Thoracic aorta (tissue), 2 donors: ENCODE data around the gene FBXL4. TPM values are rescaled to one million over a fixed set of nuclear protein-coding genes. Genes with fewer than 3 reads are reported as not detected.

Source experiments
- ATAC-seq: fragments of 150-250 bp; one replicate; pipeline ENCODE4 v1.8.0; 2017; ENCODE audit warnings: low read depth; ENCODE audit not compliant: insufficient number of reproducible peaks, low FRiP score
- DNase-seq: peaks from one replicate; pipeline ENCODE4 v3.0.0-alpha.2; 2020; ENCODE audit warnings: low spot score
- H3K27ac ChIP-seq, 2 donors: fragments of 200-600 bp; sonication (generic); 1 replicate in 1 of 2; 2 replicates in 1 of 2; pipeline ENCODE4 v1.5.1; 2016; ENCODE audit warnings: mild to moderate bottlenecking in 2 of 2, moderate library complexity in 2 of 2
- H3K27me3 ChIP-seq: fragments of 200-600 bp; sonication (generic); replicated peaks from 2 replicates; pipeline ENCODE4 v1.6.0; 2016; ENCODE audit warnings: mild to moderate bottlenecking; ENCODE audit not compliant: insufficient read depth
- H3K36me3 ChIP-seq: fragments of 200-600 bp; sonication (generic); one replicate; pipeline ENCODE4 v1.5.1; 2016
- H3K4me1 ChIP-seq, 2 donors: fragments of 200-600 bp; sonication (generic); 1 replicate in 1 of 2; 2 replicates in 1 of 2; pipeline versions ENCODE4 v1.5.1 to v1.6.0; 2016; ENCODE audit warnings: low read depth in 2 of 2, mild to moderate bottlenecking in 1 of 2; ENCODE audit not compliant: control insufficient read depth in 1 of 2
- H3K4me3 ChIP-seq: fragments of 200-600 bp; sonication (generic); 2 replicates; pipeline ENCODE4 v1.5.1; 2016; ENCODE audit warnings: mild to moderate bottlenecking
- H3K9me3 ChIP-seq: fragments of 200-600 bp; sonication (generic); 2 replicates; pipeline ENCODE4 v1.5.1; 2016
- total RNA-seq, 2 donors: library from RNA; depleted of rRNA; stranded (reverse); fragments of >200 nt; gene quantifications; one replicate each; pipeline versions ENCODE4 v1.1.0 to v1.2.3, GENCODE V29; 2016
- TF ChIP-seq, protein P1 (sequence below): fragments of 200-600 bp; sonication (generic); IDR thresholded peaks from one replicate; pipeline ENCODE4 v1.5.1; 2019; ENCODE audit warnings: antibody characterized with exemption

The FBXL4 gene
- total RNA-seq, 2 donors from 2014 or later: 18.3 to 31.7 TPM

DNA sequence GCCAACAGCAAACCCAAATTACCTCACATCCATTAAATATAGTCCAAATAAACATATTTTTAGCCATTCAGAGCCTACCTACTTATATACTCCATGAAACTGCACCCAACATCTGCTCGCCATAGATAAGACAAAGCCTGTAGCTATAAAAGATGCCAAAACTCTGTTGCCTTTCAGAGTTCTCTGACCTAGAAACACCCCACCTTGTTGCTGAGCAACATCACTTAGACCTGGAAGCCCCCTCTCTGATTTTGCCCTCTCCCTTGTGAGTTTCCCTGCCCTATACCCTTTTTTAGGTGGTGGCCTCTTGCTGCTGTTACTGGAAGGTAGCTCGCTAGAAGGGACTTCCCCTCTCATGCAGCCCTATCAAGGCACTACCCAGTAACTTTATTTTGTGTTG is 27.7 kb upstream of the FBXL4 start:
- ATAC-seq (no peak), DNase-seq (no peak)
- Histone ChIP-seq H3K27ac (no peak overlapping the region), H3K27me3 (no peaks in the 10 kb centered on the region), H3K4me1 (peaks cover 3 to 59% of the 10 kb centered on the region in 2 donors), H3K4me3 (no peak overlapping the region), H3K9me3 (no peaks in the 10 kb centered on the region), H3K36me3 (no peaks in the 10 kb centered on the region)
- TF ChIP-seq, protein P1, sequence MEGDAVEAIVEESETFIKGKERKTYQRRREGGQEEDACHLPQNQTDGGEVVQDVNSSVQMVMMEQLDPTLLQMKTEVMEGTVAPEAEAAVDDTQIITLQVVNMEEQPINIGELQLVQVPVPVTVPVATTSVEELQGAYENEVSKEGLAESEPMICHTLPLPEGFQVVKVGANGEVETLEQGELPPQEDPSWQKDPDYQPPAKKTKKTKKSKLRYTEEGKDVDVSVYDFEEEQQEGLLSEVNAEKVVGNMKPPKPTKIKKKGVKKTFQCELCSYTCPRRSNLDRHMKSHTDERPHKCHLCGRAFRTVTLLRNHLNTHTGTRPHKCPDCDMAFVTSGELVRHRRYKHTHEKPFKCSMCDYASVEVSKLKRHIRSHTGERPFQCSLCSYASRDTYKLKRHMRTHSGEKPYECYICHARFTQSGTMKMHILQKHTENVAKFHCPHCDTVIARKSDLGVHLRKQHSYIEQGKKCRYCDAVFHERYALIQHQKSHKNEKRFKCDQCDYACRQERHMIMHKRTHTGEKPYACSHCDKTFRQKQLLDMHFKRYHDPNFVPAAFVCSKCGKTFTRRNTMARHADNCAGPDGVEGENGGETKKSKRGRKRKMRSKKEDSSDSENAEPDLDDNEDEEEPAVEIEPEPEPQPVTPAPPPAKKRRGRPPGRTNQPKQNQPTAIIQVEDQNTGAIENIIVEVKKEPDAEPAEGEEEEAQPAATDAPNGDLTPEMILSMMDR: no peak

DNA sequence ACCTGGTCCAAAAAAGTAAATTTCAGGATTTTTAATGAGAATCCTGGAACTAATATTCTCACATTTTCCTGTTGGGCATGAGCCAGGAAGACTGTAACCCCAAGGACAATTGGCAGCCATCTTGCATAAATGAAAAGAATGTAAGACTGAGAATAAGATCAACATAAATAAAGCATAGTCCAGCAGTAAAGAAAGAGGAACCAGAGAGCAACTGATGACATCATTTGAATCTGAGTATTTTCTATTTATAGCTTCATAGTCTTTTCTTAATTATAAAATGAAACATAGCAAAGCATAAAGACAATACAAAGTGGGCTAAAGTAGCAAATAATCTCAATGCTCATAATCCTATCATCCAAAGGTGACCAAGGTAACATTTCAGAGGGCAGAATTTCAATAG is 26.6 kb upstream of the FBXL4 start:
- ATAC-seq (no peak), DNase-seq (no peak)
- no peak overlapping the region for H3K4me3 ChIP-seq
- H3K36me3 ChIP-seq: no peaks in the 10 kb centered on the region
- H3K27me3 ChIP-seq: no peaks in the 10 kb centered on the region
- peaks cover 0 to 48% of the 10 kb centered on the region in 2 donors for H3K4me1 ChIP-seq
- H3K9me3 ChIP-seq: no peaks in the 10 kb centered on the region
- no peak overlapping the region for H3K27ac ChIP-seq
- TF ChIP-seq, protein P1: no peak

DNA sequence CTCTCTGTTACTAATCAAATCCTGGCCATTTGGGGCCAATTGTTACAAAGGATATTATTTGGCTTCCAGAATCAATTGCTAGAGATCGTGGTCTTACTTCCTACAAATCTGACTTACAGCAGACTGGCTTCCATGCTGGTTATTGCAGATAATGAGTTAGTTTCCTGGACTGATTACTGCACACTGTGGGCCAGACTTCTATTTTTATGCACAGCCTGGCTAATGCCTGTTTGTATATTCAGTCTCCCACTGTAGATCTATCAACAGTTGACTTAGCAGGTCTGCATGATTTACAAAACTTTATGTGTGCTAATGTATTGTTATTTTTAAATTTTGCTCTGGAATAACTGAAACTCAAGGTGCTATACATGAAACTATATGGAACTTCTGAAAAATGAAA is 25.8 kb upstream of the FBXL4 start:
- TF ChIP-seq, protein P1: no peak
- H3K36me3 ChIP-seq: no peaks in the 10 kb centered on the region
- H3K4me1 ChIP-seq: peaks cover 0 to 43% of the 10 kb centered on the region in 2 donors
- no peak overlapping the region for H3K27ac ChIP-seq
- H3K9me3 ChIP-seq: no peaks in the 10 kb centered on the region
- no peak overlapping the region for H3K4me3 ChIP-seq
- DNase-seq: no peak
- ATAC-seq: no peak
- H3K27me3 ChIP-seq: no peaks in the 10 kb centered on the region

DNA sequence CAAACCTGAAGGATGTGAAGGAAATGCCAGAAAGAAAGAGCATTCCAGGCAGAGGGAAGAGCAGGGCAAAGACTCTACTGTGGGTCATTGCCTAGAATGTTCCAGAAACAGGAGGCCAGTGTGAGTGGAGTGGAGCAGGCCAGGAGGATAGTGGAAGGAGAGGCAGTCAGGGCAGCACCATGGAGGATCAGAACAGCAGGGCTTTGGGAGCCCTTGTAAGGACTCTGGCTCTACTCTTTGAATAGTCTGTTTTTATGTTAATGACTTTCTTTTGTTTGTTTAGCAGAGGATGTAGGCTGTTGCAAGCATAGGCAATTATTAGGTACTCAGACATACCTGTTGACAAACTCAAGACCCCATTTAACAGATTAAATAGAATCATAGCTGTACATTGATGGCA is 23.6 kb upstream of the FBXL4 start:
- Histone ChIP-seq H3K4me3 (no peak overlapping the region), H3K36me3 (no peaks in the 10 kb centered on the region), H3K9me3 (no peaks in the 10 kb centered on the region), H3K27me3 (no peaks in the 10 kb centered on the region), H3K4me1 (peaks cover 0 to 22% of the 10 kb centered on the region in 2 donors), H3K27ac (no peak overlapping the region)
- no peak for ATAC-seq
- no peak for DNase-seq
- TF ChIP-seq, protein P1: no peak

DNA sequence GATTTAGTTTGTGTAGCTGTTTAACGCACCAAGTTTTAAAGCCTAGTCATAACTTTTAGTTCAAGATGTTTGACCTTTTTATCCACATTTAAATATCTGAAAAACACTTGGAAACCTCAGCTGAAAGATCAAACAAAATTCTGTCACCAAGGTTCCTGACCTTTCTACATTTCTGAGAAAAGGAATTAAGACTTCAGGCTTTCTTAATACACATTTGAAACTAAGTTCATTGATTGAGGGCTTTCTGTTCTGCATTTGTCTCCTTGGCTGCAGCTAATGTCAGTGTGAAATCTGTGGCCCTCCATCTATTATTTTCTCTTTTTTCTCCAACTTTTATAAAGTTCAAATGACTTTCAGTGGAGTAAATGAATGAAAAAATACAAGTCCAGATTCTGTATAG is 22.7 kb upstream of the FBXL4 start:
- TF ChIP-seq, protein P1: no peak
- H3K9me3 ChIP-seq: no peaks in the 10 kb centered on the region
- H3K4me3 ChIP-seq: no peak overlapping the region
- no peak overlapping the region for H3K27ac ChIP-seq
- ATAC-seq (no peak), DNase-seq (no peak)
- peaks cover 0 to 22% of the 10 kb centered on the region in 2 donors for H3K4me1 ChIP-seq
- no peaks in the 10 kb centered on the region for H3K36me3 ChIP-seq
- H3K27me3 ChIP-seq: no peaks in the 10 kb centered on the region
